K562 (cell line): ENCODE data around the gene PSMB10. TPM values are rescaled to one million over a fixed set of nuclear protein-coding genes. Genes with fewer than 3 reads are reported as not detected.

ENCODE experiments used
- ATAC-seq: fragments of 200-7000 bp; cut with Tn5 transposase; 3 replicates; pipeline ENCODE4 v1.9.1; 2020; ENCODE audit warnings: moderate library complexity
- BruUV-seq: library from RNA; stranded (reverse); fragments of 400-500 nt; replicated peaks from 2 replicates; lab custom pipeline; 2021; lab: Mats Ljungman, UMichigan
- CTCF ChIA-PET: fragments of 300-600 bp; formaldehyde crosslinking; extraction: SDS; loops from one replicate; lab custom pipeline; 2021; ENCODE audit warnings: low intra/inter-chr PET ratio; lab: Yijun Ruan, JAX
- POLR2A ChIA-PET: fragments of 300-600, 350-650 bp; sonication (Branson Sonifier 250); formaldehyde crosslinking; extraction: SDS; loops from one replicate; lab custom pipeline; 2021; ENCODE audit warnings: antibody characterized with exemption, inconsistent platforms; lab: Yijun Ruan, JAX
- DNase-seq, 4 experiments: peaks; one replicate each; pipeline versions ENCODE4 v3.0.0 to v3.0.0-alpha.2; 2011 to 2018; ENCODE audit warnings: low spot score in 3 of 4, mixed read lengths in 3 of 4; ENCODE audit errors: extremely low read depth in 1 of 4
- FAIRE-seq: peaks from 2 replicates; lab custom pipeline; 2011; peaks lifted over from hg19 to GRCh38; lab: Jason Lieb, UNC
- H2AFZ ChIP-seq: 2 replicates; pipeline ENCODE4 v1.6.0; 2011; ENCODE audit warnings: low read depth, low read length, control low read depth, inconsistent platforms
- H3K27ac ChIP-seq: fragments of 200-600 bp; 3 replicates; pipeline ENCODE4 v1.8.0; 2011; ENCODE audit warnings: low read depth, mild to moderate bottlenecking, control low read depth, inconsistent platforms, low read length, moderate library complexity, mixed read lengths; ENCODE audit errors: extremely low read depth
- H3K27me3 ChIP-seq, 2 experiments: fragments of 300-600 bp in 1 of 2; 2 replicates in 1 of 2; 3 replicates in 1 of 2; pipeline versions ENCODE4 v1.6.0 to v1.8.0; 2011; ENCODE audit warnings: inconsistent platforms in 2 of 2, low read length in 2 of 2, mild to moderate bottlenecking in 1 of 2, mixed read lengths in 1 of 2, moderate library complexity in 1 of 2; ENCODE audit not compliant: control insufficient read depth in 2 of 2, insufficient read depth in 2 of 2
- H3K36me3 ChIP-seq: fragments of 300-600 bp; 3 replicates; pipeline ENCODE4 v1.8.0; 2011; ENCODE audit warnings: mild to moderate bottlenecking, low read length, inconsistent platforms; ENCODE audit not compliant: control insufficient read depth, insufficient read depth
- H3K4me1 ChIP-seq, 2 experiments: fragments of 200-600 bp in 1 of 2; replicated peaks in 1 of 2; 2 replicates in 1 of 2; 3 replicates in 1 of 2; pipeline versions ENCODE4 v1.5.1 to v1.8.0; 2011; ENCODE audit warnings: inconsistent platforms in 2 of 2, low read length in 2 of 2, mild to moderate bottlenecking in 1 of 2, mixed read lengths in 1 of 2, moderate library complexity in 1 of 2; ENCODE audit not compliant: control insufficient read depth in 2 of 2, insufficient read depth in 2 of 2
- H3K4me2 ChIP-seq: 2 replicates; pipeline ENCODE4 v1.6.1; 2011; ENCODE audit warnings: low read length, control low read depth, inconsistent platforms, mixed read lengths; ENCODE audit not compliant: insufficient read depth
- H3K4me3 ChIP-seq: fragments of 200-600 bp; sonication (generic), shearing (Covaris generic); 2 replicates; pipeline ENCODE4 v1.5.1; 2016; ENCODE audit warnings: control low read depth, inconsistent platforms
- H3K79me2 ChIP-seq: fragments of 200-600 bp; 3 replicates; pipeline ENCODE4 v1.8.0; 2011; ENCODE audit warnings: low read length, inconsistent platforms; ENCODE audit not compliant: control insufficient read depth, insufficient read depth
- H3K9ac ChIP-seq, 2 experiments: 2 replicates each; pipeline versions ENCODE4 v1.6.0 to v1.6.1; 2011; ENCODE audit warnings: low read depth in 2 of 2, low read length in 2 of 2, control low read depth in 1 of 2, inconsistent platforms in 1 of 2, mild to moderate bottlenecking in 1 of 2, mixed read lengths in 1 of 2; ENCODE audit not compliant: insufficient read depth in 1 of 2
- H3K9me1 ChIP-seq: one replicate; pipeline ENCODE4 v1.6.0; 2011; ENCODE audit warnings: inconsistent platforms, mild to moderate bottlenecking, low read length, moderate library complexity; ENCODE audit not compliant: control insufficient read depth, insufficient read depth
- H3K9me3 ChIP-seq: replicated peaks from 2 replicates; pipeline ENCODE4 v1.5.1; 2011; ENCODE audit warnings: low read depth, low read length, inconsistent platforms; ENCODE audit not compliant: control insufficient read depth, insufficient read depth
- H4K20me1 ChIP-seq: replicated peaks from 2 replicates; pipeline ENCODE4 v1.6.1; 2011; ENCODE audit warnings: low read length, inconsistent platforms, mixed read lengths; ENCODE audit not compliant: control insufficient read depth, insufficient read depth
- CCNT2 ChIP-seq: IDR thresholded peaks from 2 replicates; pipeline ENCODE4 v1.6.1; 2011; ENCODE audit warnings: borderline replicate concordance, low read depth, mild to moderate bottlenecking, moderate library complexity, mixed read lengths, low read length; ENCODE audit not compliant: insufficient read length; ENCODE audit errors: extremely low read depth
- MAX ChIP-seq: sonication (generic); formaldehyde crosslinking; IDR thresholded peaks from 2 replicates; pipeline ENCODE4 v1.9.0; 2022; ENCODE audit warnings: mild to moderate bottlenecking, missing genetic modification reagents
- POLR2AphosphoS2 ChIP-seq: IDR thresholded peaks from 2 replicates; pipeline ENCODE4 v1.6.1; 2012; ENCODE audit warnings: low read length, improper control_type of control experiment
- RBBP5 ChIP-seq: fragments of 200-600 bp; sonication (generic); IDR thresholded peaks from 2 replicates; pipeline ENCODE4 v1.6.1; 2012; ENCODE audit warnings: borderline replicate concordance, mild to moderate bottlenecking, low read length, control low read depth, inconsistent platforms; ENCODE audit not compliant: insufficient read depth, poor library complexity, severe bottlenecking
- RREB1 ChIP-seq: fragments of 250-450 bp; sonication (Bioruptor Pico); IDR thresholded peaks from 2 replicates; pipeline ENCODE4 v1.4.0; 2020
- TCFL5 ChIP-seq: fragments of 250-450 bp; sonication (Bioruptor Pico); conservative IDR thresholded peaks from 2 replicates; pipeline ENCODE4 v1.6.1; 2021; ENCODE audit warnings: mild to moderate bottlenecking, moderate library complexity, matching md5 sums
- USF1 ChIP-seq: sonication (generic); formaldehyde crosslinking; IDR thresholded peaks from 2 replicates; pipeline ENCODE4 v1.9.0; 2022; ENCODE audit warnings: mild to moderate bottlenecking, missing genetic modification reagents
- WGBS: fragments of 100-300 bp; shearing (Covaris generic); methylation state at CpG from one replicate; pipeline ENCODE4 v1.1.6; 2016; ENCODE audit warnings: low coverage, mixed read lengths; ENCODE audit not compliant: insufficient coverage; ENCODE audit errors: missing lambda C conversion rate; 5-methylcytosine and 5-hydroxymethylcytosine counted together
- in situ Hi-C: fragments of 300-500 bp; cut with MboI; formaldehyde crosslinking; loops from 4 replicates; pipeline ENCODE4 v1.15.0; 2018; ENCODE audit warnings: inconsistent platforms, mixed read lengths
- intact Hi-C: fragments of 100-400 bp; cut with micrococcal nuclease; formaldehyde crosslinking; loops from 2 replicates; pipeline ENCODE4 v1.14.2; 2022
- polyA plus RNA-seq, 8 experiments: library from polyadenylated mRNA; depleted of rRNA in 4 of 8; stranded (reverse) in 5 of 8; unstranded in 3 of 8; fragments of >200 nt; fragmentation: Nextera tagmentation in 2 of 8; fragmentation: Illumina TruSeq in 1 of 8; extraction: Ambion mirVana in 2 of 8; extraction: Trizol in 1 of 8; gene quantifications; 2 replicates each; pipeline versions ENCODE4 v1.2.1 to v1.2.3, GENCODE V29; 2011 to 2014; ENCODE audit warnings: inconsistent platforms in 1 of 8, missing spikeins in 1 of 8
- total RNA-seq, 7 experiments: library from RNA; depleted of rRNA in 6 of 7; stranded (reverse); fragments of >200 nt in 6 of 7; fragmentation: Illumina TruSeq in 2 of 7; extraction: Trizol in 2 of 7; gene quantifications; 2 replicates each; pipeline versions ENCODE4 v1.2.1 to v1.2.3, GENCODE V29; 2011 to 2021; ENCODE audit warnings: low replicate concordance in 1 of 7
- TF ChIP-seq, protein P1 (sequence below), 2 experiments: fragments of 450-650 bp; conservative IDR thresholded peaks; 2 replicates each; pipeline ENCODE4 v1.6.1; 2017; ENCODE audit warnings: mild to moderate bottlenecking in 2 of 2, moderate library complexity in 2 of 2
- TF ChIP-seq, protein P2 (sequence below): fragments of 450-650 bp; IDR thresholded peaks from 2 replicates; pipeline ENCODE4 v1.6.1; 2016

PSMB10 gene
- total and polyA plus RNA-seq, 9 of the 15 experiments (the other 6 are each of a cell fraction or from before 2014, with no cell fraction given), result 11.7 to 105 (median 51.0) TPM

DNA sequence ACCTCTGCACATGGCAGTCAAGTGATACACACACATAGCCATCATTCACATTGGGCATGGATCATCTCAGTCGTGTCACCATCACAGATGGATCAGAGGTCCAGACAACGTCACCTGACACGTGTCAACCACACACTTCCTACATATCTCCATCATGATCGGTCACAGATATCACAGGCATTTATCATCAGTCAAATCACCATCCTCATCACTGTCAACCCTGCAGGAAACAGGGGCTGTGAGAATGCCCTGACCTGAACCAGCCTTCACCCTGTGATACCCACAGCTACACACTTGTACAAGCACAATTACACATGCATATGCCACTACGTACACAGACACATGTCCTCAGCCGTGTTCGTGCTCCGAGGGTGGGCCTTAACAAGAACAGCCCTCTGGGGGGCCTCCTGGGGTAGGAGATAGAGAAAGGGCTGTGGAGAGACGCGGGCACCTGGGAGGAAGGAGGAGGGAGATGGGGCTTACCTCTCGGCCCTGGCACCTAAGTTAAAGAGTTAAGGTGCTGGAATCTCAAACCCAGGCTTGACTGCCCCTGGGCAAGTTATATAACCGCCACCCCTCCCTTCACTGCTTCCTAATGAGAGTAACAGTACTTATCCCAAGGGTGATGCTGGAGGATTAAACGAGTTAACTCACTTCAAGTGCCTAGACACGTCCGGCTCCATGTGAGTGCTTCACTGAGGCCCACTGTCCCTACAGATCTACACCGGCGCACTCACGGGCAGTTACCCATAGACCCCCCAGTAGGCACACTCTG is 30.7 kb upstream of the PSMB10 start:
- Histone ChIP-seq H3K27ac (peak overlapping the region; percentile 94), H3K36me3 (peaks cover 29% of the 10 kb centered on the region; the same call in 2 of the 3 replicates), H3K9me3 (no peaks in the 10 kb centered on the region), H3K4me3 (peak overlapping the region; percentile 84), H3K4me2 (peak overlapping the region; percentile 98), H2AFZ (peak overlapping the region; percentile 97), H4K20me1 (peaks cover 23% of the 10 kb centered on the region), H3K27me3 (no peaks in the 10 kb centered on the region), H3K9ac (peak overlapping the region; percentile 94 to 97), H3K79me2 (peaks cover 28% of the 10 kb centered on the region), H3K9me1 (peaks cover 8% of the 10 kb centered on the region), H3K4me1 (peaks cover 23 to 49% of the 10 kb centered on the region in 2 experiments; a peak in 4 of 5 replicates)
- DNase-seq, result peak in 1 of 4 experiments; percentile 40
- peak; percentile 82 for FAIRE-seq
- peak; percentile 4 for ATAC-seq
- in situ Hi-C loops (no loop called here), intact Hi-C loops (no loop called here)
- 12% methylated on average over 18 of the region's 18 CpGs for WGBS
- TSS peak; percentile 57 for BruUV-seq
- ChIA-PET POLR2A (interaction anchor here (1.0 to 1.8 kb wide), 3 partner anchors 7 to 24 kb away, joined by 3 to 9 read pairs (median 5); partner anchors contain the start of gene LCAT), CTCF (no interaction called here)
- TF ChIP-seq POLR2AphosphoS2, result 0 out of 2 replicates have a peak, but pooled peaks have one; percentile 42
- peak; percentile 33 for TF ChIP-seq RBBP5
- TF ChIP-seq, protein P1, sequence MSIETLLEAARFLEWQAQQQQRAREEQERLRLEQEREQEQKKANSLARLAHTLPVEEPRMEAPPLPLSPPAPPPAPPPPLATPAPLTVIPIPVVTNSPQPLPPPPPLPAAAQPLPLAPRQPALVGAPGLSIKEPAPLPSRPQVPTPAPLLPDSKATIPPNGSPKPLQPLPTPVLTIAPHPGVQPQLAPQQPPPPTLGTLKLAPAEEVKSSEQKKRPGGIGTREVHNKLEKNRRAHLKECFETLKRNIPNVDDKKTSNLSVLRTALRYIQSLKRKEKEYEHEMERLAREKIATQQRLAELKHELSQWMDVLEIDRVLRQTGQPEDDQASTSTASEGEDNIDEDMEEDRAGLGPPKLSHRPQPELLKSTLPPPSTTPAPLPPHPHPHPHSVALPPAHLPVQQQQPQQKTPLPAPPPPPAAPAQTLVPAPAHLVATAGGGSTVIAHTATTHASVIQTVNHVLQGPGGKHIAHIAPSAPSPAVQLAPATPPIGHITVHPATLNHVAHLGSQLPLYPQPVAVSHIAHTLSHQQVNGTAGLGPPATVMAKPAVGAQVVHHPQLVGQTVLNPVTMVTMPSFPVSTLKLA (conservative IDR thresholded peaks at IDR 0.05), result peak in 1 of 2 experiments; percentile 15; a peak in 1 of 4 replicates
- TF ChIP-seq, protein P2, sequence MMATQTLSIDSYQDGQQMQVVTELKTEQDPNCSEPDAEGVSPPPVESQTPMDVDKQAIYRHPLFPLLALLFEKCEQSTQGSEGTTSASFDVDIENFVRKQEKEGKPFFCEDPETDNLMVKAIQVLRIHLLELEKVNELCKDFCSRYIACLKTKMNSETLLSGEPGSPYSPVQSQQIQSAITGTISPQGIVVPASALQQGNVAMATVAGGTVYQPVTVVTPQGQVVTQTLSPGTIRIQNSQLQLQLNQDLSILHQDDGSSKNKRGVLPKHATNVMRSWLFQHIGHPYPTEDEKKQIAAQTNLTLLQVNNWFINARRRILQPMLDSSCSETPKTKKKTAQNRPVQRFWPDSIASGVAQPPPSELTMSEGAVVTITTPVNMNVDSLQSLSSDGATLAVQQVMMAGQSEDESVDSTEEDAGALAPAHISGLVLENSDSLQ, result 0 out of 2 replicates have a peak, but pooled peaks have one; percentile 10
- peak; percentile 30; the same call in 1 of the 2 replicates for TF ChIP-seq USF1 (CRISPR knock-in tag)
- no peak for TF ChIP-seq CCNT2
- TF ChIP-seq RREB1 (CRISPR knock-in tag), result 0 out of 2 replicates have a peak, but pooled peaks have one; percentile 10
- no peak for TF ChIP-seq TCFL5
- peak; percentile 37 for TF ChIP-seq MAX
